NCI-H345 treated with DMSO at 0.1 percent for 48 hours (cell line): ENCODE data around the gene IL18RAP.

Source experiments
- DNase-seq: peaks from one replicate; lab custom pipeline; 2025; ENCODE audit not compliant: unreplicated experiment; lab: John Stamatoyannopoulos, UW

Gene IL18RAP

GRCh38 chr2:102422910-102423309 is at the start of gene IL18RAP:
Gene IL18RAP (plus strand): TSS chr2:102423160. CDS start chr2:102423278, 118 bp downstream.
- DNase-seq, result no peak

- no peak for DNase-seq
Observed at GRCh38 chr2:102376052-102376591, 46.8 kb upstream of the IL18RAP start.

GRCh38 chr2:102383722-102384121 is 39.2 kb upstream of the IL18RAP start:
- no peak for DNase-seq

GRCh38 chr2:102385522-102385921 is 37.4 kb upstream of the IL18RAP start:
- DNase-seq, result no peak

GRCh38 chr2:102386004-102386403 is 37.0 kb upstream of the IL18RAP start:
- DNase-seq, result no peak

- no peak for DNase-seq
Observed at GRCh38 chr2:102386867-102387541, 36.0 kb upstream of the IL18RAP start.

- DNase-seq, result no peak
Observed at GRCh38 chr2:102387763-102388546, 35.0 kb upstream of the IL18RAP start.

- DNase-seq, result no peak
Observed at GRCh38 chr2:102391565-102391964, 31.4 kb upstream of the IL18RAP start.

- no peak for DNase-seq
Observed at GRCh38 chr2:102392096-102392495, 30.9 kb upstream of the IL18RAP start.

GRCh38 chr2:102392942-102393341 is 30.0 kb upstream of the IL18RAP start:
- no peak for DNase-seq

- no peak for DNase-seq
Observed at GRCh38 chr2:102396012-102396411, 26.9 kb upstream of the IL18RAP start.

- no peak for DNase-seq
Observed at GRCh38 chr2:102397209-102397608, 25.8 kb upstream of the IL18RAP start.

GRCh38 chr2:102399499-102400141 is 23.3 kb upstream of the IL18RAP start:
- no peak for DNase-seq

- DNase-seq, result no peak
Observed at GRCh38 chr2:102401456-102401855, 21.5 kb upstream of the IL18RAP start.

GRCh38 chr2:102401865-102402264 is 21.1 kb upstream of the IL18RAP start:
- DNase-seq, result no peak

GRCh38 chr2:102410952-102411351 is 12.0 kb upstream of the IL18RAP start:
- DNase-seq, result no peak

- no peak for DNase-seq
Observed at GRCh38 chr2:102412199-102412598, 10.8 kb upstream of the IL18RAP start.

- DNase-seq, result no peak
Observed at GRCh38 chr2:102417946-102418345, 5.0 kb upstream of the IL18RAP start.

GRCh38 chr2:102418421-102418961 is 4.5 kb upstream of the IL18RAP start:
- DNase-seq, result no peak

GRCh38 chr2:102420290-102420689 is 2.7 kb upstream of the IL18RAP start:
- DNase-seq, result no peak
